GM19463 (cell line): ENCODE measurements around the gene SRD5A1.
A peak's percentile ranks its signal among the peaks of the same experiment; 100 is the strongest.

Source experiments
- ATAC-seq: cut with Tn5 transposase; IDR thresholded peaks from one replicate; pipeline ENCODE4 v1.9.1; 2021; ENCODE audit warnings: mild to moderate bottlenecking, moderate library complexity; ENCODE audit not compliant: unreplicated experiment

Gene SRD5A1

GRCh38 chr5:6711409-6712141 is 78.3 kb downstream of the SRD5A1 start:
- ATAC-seq, result no peak

- ATAC-seq, result peak; percentile 7
Measured at GRCh38 chr5:6712142-6712576, 78.9 kb downstream of the SRD5A1 start.

DNA sequence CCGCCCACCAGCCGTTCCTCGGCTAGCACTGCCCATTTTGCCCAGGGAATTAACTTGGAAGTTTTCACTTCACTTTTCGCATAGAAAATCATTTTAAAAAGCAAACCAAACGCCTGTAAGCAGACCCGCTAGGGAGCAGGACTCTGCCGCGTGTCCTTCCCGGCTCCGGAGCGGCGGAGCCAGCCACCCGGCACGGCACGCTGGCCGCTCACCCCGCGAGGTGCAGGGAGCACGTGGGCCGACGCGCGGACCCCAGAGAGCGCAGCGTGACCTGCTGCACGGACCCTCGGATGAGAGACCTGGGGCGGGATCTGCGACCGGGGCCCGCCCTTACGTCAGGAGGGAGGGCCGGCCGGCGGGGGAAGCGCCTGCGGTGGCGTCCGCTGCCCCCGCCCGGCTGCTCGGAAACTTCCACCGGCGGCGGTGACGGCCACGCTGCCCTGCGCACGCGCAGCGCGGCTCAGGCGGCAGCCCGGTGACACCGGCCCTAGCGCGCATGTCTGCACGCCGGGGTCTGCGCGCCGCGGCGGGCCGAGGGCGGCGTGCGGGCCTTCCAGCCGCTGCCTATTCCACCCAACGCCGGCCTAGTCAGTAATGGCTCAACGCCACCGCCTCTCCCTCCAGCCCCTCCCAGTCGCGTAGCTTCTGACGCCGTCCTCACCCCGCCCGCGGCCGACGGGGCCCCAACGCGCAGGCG is 79.5 kb downstream of the SRD5A1 start:
- peak; percentile 56 for ATAC-seq

- ATAC-seq, result peak; percentile 4
Measured at GRCh38 chr5:6713274-6714225, 80.3 kb downstream of the SRD5A1 start, which contains the start of gene TENT4A. TENT4A (plus strand) TSS chr5:6713432; CDS start chr5:6713984, 552 bp downstream.

DNA sequence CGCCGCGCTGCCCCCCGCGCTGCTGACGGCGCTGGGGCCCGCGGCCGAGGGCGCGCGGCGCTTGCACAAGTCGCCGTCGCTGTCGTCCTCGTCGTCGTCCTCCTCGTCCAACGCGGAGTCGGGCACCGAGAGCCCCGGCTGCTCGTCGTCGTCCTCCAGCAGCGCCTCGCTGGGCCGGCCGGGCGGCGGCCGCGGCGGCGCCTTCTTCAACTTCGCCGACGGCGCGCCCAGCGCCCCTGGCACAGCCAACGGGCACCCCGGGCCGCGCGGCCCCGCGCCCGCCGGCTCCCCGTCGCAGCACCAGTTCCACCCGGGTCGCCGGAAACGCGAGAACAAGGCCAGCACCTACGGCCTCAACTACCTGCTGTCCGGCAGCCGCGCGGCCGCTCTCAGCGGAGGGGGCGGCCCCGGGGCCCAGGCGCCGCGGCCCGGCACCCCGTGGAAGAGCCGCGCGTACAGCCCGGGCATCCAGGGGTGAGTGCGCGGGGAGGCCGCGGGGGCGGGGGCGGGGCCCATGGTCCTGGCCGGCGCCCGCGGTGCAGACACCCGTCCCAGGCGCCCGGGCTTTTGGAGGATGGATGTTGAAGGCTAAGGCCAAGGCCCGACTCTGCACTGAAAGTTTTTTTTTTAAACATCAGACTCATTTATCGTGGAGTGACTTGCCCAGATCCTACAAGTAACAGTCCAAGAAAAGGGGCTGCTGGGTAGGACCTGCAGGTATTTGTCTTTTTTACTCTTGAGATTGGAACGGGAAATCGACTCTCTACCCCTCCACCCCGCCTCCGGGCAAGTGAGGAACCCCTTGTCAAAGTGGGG is 81.2 kb downstream of the SRD5A1 start:
- no peak for ATAC-seq

- ATAC-seq, result no peak
Measured at GRCh38 chr5:6715271-6715670, 82.0 kb downstream of the SRD5A1 start.

DNA sequence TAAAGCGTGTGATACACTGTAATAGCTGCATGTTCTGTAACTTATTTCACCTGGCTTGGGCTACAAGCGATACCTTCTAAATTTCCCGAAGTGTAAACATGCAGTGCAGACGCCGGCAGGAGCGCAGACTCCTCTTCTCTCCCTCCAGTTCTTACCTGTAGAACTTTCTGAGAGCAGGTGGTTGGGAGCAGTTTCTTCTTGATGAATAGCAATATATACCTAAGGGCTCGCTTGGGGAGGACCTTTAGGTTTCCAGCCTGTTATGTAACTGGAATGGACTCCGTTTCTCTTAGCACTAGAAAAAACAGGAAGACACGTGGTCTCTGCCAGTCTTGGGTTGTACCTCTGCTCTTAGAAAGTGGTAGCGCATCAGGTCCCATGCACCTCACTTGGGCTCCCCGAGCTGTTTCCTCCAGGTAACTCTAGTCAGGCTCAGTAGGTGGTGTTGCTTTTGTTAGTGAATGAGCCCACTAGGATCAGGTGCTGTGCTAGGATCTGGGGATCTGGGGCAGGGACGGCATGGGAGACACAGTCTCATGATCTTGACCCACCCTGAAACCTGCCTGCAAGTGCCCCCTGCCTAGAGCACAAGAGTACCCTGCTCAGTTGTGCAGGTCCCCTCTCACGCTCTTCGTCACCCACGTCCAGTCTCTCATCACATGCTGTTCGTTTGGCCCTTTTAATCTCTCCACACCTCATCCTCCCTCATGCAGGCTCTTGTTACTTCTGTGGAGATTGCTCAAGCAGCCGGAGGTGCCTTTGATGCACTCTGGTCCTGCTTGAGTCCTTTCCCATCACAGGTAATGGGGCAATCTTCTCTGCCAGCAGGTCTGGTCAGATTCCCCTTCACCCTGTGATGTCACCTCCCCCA is 82.8 kb downstream of the SRD5A1 start:
- ATAC-seq, result no peak

GRCh38 chr5:6716629-6717149 is 83.4 kb downstream of the SRD5A1 start:
- ATAC-seq, result no peak

DNA sequence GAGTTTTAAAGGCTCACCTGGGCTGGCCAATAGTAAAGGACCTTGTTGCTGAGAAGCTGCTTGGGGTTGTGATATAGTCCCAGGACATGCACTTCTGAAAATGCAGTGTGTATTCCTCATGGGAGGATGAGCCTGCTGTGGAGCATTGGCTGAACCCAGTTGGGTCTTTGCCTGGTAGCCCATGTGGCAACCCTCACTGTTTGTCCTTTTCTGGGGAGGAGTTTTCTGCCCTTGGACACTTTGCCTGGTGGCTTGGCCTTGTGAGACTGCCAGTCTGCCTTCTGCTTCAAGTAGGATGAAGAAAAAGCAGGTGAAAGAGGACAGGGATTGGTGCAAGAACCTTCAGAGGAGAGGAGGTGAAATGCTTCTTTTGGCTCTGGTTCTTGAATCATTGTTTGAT is 84.0 kb downstream of the SRD5A1 start:
- ATAC-seq, result no peak

DNA sequence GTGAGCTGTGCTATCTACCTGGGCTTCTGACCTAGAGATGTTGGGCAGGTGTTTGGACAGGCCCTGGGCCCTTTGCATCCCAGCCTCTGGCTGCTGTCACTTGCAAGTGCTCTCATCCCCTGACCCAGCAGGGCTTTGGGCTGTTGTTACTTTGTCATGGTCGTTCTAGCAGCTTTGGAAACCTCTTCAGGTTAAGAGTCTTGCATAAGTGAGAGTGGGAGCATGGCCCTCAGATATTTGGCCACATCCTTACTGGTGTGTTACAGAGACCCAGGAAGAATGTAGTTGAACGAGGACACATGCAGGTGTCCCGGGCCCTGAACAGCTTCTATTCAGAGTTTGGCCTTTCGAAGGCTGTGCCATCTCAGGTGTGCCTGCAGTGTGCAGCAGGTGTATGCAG is 84.4 kb downstream of the SRD5A1 start:
- no peak for ATAC-seq

GRCh38 chr5:6718161-6718681 is 85.0 kb downstream of the SRD5A1 start:
- no peak for ATAC-seq

GRCh38 chr5:6718718-6719117 is 85.5 kb downstream of the SRD5A1 start:
- ATAC-seq, result no peak

DNA sequence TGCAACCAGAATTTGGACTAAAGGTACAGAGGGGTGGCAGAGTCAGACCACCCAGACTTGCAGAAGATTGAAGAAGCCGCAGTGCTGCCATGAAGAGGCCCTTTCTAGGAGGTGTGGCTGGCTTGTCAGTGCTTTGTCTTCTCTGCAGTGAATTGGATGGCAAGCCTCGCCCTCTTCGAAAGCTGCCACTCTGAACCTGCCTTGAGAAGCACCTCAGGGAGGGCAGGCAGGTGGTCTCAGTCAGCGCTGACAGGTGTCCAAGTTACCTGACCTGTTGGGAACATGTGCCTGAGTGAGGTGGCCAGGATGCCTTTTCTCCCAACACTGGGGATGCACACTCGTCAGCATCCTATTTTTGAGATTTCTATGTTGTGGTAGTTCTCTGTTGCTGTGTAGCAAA is 86.2 kb downstream of the SRD5A1 start:
- no peak for ATAC-seq

GRCh38 chr5:6719896-6720560 is 86.8 kb downstream of the SRD5A1 start:
- no peak for ATAC-seq

GRCh38 chr5:6720561-6720921 is 87.3 kb downstream of the SRD5A1 start:
- no peak for ATAC-seq

DNA sequence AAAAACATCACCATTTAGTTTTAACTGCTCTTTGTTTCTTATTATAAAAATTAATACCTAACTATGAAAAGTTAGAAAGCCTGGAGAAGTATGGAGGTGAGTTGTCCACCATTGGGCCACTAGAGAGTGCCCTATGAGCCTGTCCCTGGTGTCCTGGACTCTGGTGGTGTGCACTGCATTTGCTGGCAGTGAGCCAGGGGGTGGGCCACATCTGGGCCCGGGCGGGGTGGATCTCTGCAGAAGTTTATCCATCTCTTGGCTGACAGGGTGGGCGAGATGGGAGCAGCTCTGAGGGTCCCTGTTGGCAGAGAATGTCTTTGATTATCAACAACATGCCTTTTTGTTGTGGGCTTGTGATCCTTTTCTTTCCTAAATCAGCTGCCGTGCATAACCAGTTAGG is 88.2 kb downstream of the SRD5A1 start:
- no peak for ATAC-seq

DNA sequence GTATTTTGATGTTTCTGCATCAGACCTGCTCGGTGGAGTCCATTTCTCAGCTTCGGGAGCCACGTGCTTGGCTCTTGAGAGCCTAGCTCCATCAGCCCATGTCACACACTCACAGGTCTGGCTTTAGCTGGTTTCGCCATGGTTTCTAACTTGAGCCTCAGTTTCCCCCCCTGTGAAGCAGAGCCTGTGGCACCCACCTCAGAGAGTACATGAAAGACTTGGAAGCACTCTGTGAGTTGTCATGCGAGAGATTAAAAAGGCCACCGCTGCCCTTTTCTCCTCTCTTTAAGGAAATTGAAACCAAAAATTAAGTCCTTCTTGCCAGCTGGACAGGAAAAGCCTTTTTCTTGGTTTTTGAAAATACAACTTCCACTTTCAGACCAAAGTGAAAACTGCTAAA is 88.8 kb downstream of the SRD5A1 start:
- ATAC-seq, result peak; percentile 41

DNA sequence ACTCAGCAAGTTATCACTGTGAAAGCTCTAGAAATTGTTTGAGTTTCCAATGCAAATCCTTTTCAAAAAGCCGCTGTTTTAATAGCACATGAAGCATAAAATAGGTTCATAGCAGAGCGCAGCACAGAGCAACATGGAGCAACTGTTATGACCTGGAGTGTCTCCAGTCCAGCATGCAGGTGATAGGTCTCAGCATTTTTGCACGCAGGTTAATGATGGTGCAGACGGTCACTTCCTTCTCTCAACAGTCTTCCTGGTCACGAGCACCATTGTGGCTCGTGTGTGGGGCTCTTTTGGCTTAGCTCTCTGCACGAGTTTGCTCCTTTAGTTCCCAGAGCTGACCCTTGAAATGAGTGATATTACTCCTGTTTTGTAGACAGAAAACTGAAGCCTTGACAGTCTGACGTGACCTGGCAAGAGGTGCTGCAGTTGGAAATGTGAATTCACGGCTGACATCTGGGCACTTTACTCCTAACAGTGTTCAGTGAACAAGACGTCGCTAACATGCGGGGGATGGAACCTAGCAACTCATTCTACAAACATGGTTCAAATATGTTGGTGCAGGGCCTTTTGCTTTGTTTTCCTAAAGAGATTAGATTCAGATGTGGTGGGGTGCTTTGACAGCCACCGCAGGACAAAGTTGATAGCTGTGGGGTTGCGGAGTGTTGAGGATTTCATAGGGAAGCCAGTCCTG is 90.0 kb downstream of the SRD5A1 start:
- ATAC-seq, result no peak
